K562 (cell line): ENCODE data around the gene SMCO4. TPM values are rescaled to one million over a fixed set of nuclear protein-coding genes. Genes with fewer than 3 reads are reported as not detected.

ENCODE experiments used
- ADNP ChIP-seq: fragments of 200-800 bp; sonication (Bioruptor generic); IDR thresholded peaks from 2 replicates; pipeline ENCODE4 v1.6.1; 2016; ENCODE audit warnings: missing genetic modification characterization, missing compliant biosample characterization
- EWSR1 ChIP-seq: fragments of 450-650 bp; IDR thresholded peaks from 2 replicates; pipeline ENCODE4 v1.6.1; 2018; ENCODE audit warnings: borderline replicate concordance, mild to moderate bottlenecking, low read depth, moderate library complexity; ENCODE audit not compliant: partially characterized antibody
- KHSRP ChIP-seq: fragments of 450-650 bp; IDR thresholded peaks from 2 replicates; pipeline ENCODE4 v1.6.1; 2017
- MCM7 ChIP-seq, 2 experiments: fragments of 450-650 bp; IDR thresholded peaks; 2 replicates each; pipeline ENCODE4 v1.6.1; 2016 to 2018
- NFE2L1 ChIP-seq: fragments of 450-650 bp; IDR thresholded peaks from 2 replicates; pipeline ENCODE4 v1.6.1; 2016; ENCODE audit warnings: missing genetic modification characterization, low read depth, mild to moderate bottlenecking, missing compliant biosample characterization, moderate library complexity, borderline replicate concordance
- ZNF407 ChIP-seq: fragments of 450-650 bp; IDR thresholded peaks from 2 replicates; pipeline ENCODE4 v1.6.1; 2016; ENCODE audit warnings: low read depth
- polyA plus RNA-seq, 8 experiments: library from polyadenylated mRNA; depleted of rRNA in 4 of 8; stranded (reverse) in 5 of 8; unstranded in 3 of 8; fragments of >200 nt; fragmentation: Nextera tagmentation in 2 of 8; fragmentation: Illumina TruSeq in 1 of 8; extraction: Ambion mirVana in 2 of 8; extraction: Trizol in 1 of 8; gene quantifications; 2 replicates each; pipeline versions ENCODE4 v1.2.1 to v1.2.3, GENCODE V29; 2011 to 2014; ENCODE audit warnings: inconsistent platforms in 1 of 8, missing spikeins in 1 of 8
- total RNA-seq, 7 experiments: library from RNA; depleted of rRNA in 6 of 7; stranded (reverse); fragments of >200 nt in 6 of 7; fragmentation: Illumina TruSeq in 2 of 7; extraction: Trizol in 2 of 7; gene quantifications; 2 replicates each; pipeline versions ENCODE4 v1.2.1 to v1.2.3, GENCODE V29; 2011 to 2021; ENCODE audit warnings: low replicate concordance in 1 of 7

The SMCO4 gene
- total and polyA plus RNA-seq, 9 of the 15 experiments (the other 6 are each of a cell fraction or from before 2014, with no cell fraction given), result 1.8 to 27.8 (median 15.3) TPM

- no peak for TF ChIP-seq ZNF407
- TF ChIP-seq NFE2L1, result no peak
- no peak for TF ChIP-seq EWSR1
- no peak for TF ChIP-seq KHSRP
- TF ChIP-seq MCM7 (IDR thresholded peaks at IDR 0.05), result no peak
- TF ChIP-seq ADNP (tag), result no peak
Measured at GRCh38 chr11:93481696-93482095, 61.5 kb downstream of the SMCO4 start (continued).
